HG03520 (cell line): ENCODE results near the gene C19orf47.
"Not testable (repeated sequence)": the region's sequence is repeated elsewhere in the genome, so short reads cannot be mapped to it uniquely, and the experiment has no call there.

ENCODE experiments used
- ATAC-seq: cut with Tn5 transposase; IDR thresholded peaks from one replicate; pipeline ENCODE4 v1.9.1; 2021; ENCODE audit warnings: mild to moderate bottlenecking, moderate library complexity; ENCODE audit not compliant: unreplicated experiment

C19orf47 gene

GRCh38 chr19:40355975-40356680 lies 7.9 kb upstream of the C19orf47 start:
- ATAC-seq: no peak

- ATAC-seq: no peak
Measured at GRCh38 chr19:40348961-40349507, 837 bp upstream of the C19orf47 start.

DNA sequence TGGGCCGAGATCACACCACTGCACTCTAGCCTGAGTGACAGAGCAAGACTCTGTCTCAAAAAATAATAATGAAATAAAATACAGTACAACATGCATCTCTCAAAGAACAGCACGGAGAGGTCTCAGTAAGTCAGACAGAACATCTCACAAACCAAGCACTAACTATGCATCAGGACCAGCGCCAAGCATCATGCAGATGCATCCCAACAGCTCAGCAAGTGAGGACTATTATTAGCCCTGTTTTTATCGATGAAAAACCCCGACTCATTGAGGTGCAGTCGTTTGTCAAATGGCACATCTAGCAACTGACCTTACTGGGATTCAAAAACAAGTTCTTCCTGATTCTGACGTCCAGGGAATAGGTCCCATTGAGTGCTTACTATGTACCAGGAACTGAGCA lies 3.8 kb downstream of the C19orf47 start:
- ATAC-seq: no peak

- no peak for ATAC-seq
Measured at GRCh38 chr19:40342644-40343311, 5.4 kb downstream of the C19orf47 start.

DNA sequence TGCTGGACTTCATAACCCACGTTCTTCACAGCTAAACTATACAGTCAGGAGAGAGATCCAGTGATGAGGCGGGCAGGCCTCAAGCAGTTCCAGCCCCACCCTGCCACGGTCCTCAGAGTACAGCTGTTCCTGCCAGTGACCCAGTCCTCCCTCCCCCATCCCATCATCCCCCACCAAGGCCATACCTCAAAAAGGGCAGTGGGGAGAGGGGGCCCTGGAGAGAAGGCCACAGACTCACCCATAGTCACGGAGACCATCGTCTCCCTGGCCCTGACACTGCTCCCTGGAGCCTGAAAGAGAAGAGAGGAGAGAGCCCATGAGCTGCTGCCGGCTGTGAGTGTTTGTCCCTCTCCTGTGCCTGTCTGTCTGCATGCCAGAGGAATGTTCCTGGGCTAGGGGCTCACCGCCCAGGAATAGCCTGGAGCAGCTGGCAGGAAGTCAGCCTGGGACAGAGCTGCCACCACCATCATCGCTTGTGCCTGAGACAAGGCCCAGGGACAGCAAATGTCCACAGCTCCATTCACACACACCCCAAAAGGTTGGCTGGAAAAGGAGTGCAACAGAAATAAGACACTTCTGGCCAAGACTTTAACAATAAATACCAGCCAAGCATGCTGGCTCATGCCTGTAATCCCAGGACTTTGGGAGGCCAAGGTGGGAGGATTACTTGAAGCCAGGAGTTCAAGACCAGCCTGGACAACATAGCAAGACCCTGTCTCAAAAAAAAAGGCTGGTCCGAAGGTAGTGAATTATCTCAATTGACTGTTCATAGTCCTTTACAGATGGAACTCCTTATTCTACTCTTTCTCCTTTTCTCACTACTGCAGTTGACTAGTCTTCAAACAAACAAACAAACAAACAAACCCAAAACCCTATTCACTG lies 6.4 kb downstream of the C19orf47 start:
- no peak for ATAC-seq

GRCh38 chr19:40339018-40339728 lies 9.0 kb downstream of the C19orf47 start:
- no peak for ATAC-seq

GRCh38 chr19:40337594-40337993 lies 10.6 kb downstream of the C19orf47 start:
- ATAC-seq: no peak

DNA sequence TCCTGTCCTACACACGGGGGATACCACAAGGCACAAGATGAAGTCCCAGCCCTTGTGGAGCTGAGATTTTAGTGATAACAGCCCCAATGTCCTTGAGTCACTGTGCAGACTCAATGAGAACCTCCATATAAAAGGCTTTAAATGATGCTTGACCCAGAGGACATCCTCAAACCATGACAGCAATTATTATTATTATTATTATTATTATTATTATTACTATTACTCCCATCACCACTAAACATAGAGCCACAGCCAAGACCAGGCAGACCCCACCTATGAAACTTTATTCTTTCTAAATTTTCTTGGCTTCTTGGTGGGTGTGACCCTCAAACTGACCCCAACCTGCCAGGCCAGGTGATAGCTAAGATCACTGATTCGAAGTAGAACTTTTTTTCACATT lies 11.1 kb downstream of the C19orf47 start:
- ATAC-seq: no peak

GRCh38 chr19:40336601-40336900 lies 11.6 kb downstream of the C19orf47 start:
- ATAC-seq: no peak

DNA sequence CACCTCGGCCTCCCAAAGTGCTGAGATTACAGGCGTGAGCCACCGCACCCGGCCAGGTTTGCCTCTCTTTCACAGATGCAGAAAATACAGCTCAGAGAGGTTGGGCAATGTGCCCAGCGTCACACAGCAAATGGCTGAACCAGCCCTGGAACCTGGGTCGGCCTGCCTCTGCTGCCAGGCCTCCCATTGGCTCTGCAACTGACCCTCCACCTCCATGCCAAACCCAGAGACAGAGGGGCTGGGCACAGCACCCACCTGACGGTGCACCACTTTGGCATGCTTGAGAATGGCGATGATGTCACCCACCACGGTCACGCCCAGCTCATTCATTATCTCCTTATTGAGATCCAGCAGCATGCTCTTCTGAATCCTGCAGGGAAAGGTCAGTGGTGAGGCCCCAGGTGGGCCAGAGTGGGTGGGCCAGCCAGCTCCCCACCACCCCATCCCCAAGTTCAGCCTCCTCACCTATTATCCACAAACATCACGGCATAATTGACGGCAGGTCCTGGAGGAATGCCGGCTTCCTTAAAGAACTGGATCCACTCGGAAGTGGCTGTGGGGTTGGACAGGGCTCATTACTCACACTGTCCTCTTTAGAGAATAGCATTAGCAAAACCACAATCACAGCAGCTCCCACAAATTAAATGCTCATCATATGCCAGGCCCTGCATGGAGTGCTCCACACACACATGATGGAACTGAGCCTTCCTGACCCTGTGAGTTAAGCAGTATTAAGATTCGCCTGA lies 12.2 kb downstream of the C19orf47 start:
- ATAC-seq: no peak

GRCh38 chr19:40335101-40335500 lies 13.1 kb downstream of the C19orf47 start:
- no peak for ATAC-seq

DNA sequence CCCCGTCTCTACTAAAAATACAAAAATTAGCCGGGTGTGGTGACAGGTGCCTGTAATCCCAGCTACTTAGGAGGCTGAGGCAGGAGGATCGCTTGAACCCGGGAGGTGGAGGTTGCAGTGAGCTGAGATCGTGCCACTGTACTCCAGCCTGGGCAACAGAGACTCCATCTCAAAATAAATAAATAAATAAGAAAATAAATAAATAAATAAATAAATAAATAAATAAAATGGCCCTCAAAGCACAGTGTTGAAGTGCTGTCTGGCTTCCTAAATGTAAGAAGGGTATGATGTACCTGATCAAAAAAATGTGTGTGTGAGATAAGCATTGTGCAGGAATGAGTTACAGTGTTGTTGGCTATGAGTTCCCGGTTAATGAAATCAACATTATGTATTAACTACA lies 15.1 kb downstream of the C19orf47 start:
- not testable (repeated sequence) for ATAC-seq

- no peak for ATAC-seq
Measured at GRCh38 chr19:40332669-40333068, 15.5 kb downstream of the C19orf47 start.

DNA sequence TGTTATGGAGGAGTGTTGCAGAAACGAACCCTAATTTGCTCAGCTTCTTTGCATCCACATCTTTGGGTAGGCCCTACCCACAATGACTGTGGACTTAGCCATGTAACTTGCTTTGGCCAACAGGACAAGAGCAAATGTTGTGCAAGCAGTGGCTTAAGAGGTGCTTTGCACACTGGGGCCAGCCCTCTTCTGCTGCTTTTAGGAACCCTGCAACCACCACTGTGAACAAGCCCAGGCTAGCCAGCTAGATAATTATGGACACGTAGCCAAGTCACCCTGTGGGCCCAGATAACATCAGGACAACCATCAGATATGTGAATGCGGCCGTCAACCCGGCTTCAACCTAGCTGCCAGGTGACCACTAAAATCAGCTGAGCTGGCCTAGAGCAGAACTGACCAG lies 17.1 kb downstream of the C19orf47 start:
- no peak for ATAC-seq

- no peak for ATAC-seq
Measured at GRCh38 chr19:40326201-40326600, 22.0 kb downstream of the C19orf47 start.

- no peak for ATAC-seq
Measured at GRCh38 chr19:40323705-40324104, 24.5 kb downstream of the C19orf47 start.

- ATAC-seq: no peak
Measured at GRCh38 chr19:40322951-40323615, 25.1 kb downstream of the C19orf47 start.

- ATAC-seq: no peak
Measured at GRCh38 chr19:40322271-40322610, 26.0 kb downstream of the C19orf47 start.

GRCh38 chr19:40321566-40322270 lies 26.5 kb downstream of the C19orf47 start:
- no peak for ATAC-seq
